Endometrial microvascular endothelial cells (primary cell): ENCODE measurements around the gene C4orf51. TPM values are rescaled to one million over a fixed set of nuclear protein-coding genes. Genes with fewer than 3 reads are reported as not detected.

ENCODE experiments used
- in situ Hi-C: cut with HindIII; loops from 2 replicates; pipeline ENCODE4 v1.10.0; 2017; ENCODE audit warnings: low sequenced_read_pairs, low pct_unique_long_range_greater_than_20kb; ENCODE audit errors: inconsistent ontology term
- total RNA-seq: library from RNA; depleted of rRNA; stranded (reverse); fragments of >200 nt; gene quantifications from one replicate; pipeline ENCODE4 v1.2.3, GENCODE V29; 2015; ENCODE audit errors: inconsistent ontology term

Gene C4orf51
- total RNA-seq, 1 donor from 2014 or later = not detected

DNA sequence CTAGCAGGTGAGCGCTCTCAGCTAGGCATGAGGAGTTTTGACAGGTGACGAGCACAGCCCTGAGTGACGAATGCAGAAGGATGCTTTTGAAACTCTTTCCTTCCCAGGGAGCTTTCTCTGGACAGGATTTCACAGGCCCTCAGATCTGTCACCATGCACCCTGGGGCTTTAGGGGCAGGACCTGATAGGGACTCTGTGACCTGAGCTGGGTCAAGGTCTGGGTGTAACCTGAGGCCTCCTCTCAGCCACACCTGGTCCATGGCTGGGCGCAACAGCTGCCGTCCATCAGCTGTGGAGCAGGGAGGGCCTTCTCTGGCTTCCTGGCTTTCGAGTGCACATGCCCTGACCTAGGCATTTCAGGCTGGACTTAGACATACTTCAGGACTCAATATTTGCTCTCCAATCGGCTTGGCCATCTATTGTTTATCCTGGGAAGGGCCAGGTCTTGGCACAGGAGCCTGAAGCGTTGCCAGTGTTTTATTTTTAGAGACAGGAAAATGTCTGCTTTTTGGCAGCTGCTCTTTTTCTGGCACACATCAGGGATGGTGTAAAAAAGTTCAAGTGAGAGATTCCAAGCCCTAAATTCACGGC is 56.4 kb downstream of the C4orf51 start:
- in situ Hi-C loops = no loop called here

GRCh38 chr4:145739845-145740244 is 59.9 kb downstream of the C4orf51 start:
- in situ Hi-C loops = no loop called here

DNA sequence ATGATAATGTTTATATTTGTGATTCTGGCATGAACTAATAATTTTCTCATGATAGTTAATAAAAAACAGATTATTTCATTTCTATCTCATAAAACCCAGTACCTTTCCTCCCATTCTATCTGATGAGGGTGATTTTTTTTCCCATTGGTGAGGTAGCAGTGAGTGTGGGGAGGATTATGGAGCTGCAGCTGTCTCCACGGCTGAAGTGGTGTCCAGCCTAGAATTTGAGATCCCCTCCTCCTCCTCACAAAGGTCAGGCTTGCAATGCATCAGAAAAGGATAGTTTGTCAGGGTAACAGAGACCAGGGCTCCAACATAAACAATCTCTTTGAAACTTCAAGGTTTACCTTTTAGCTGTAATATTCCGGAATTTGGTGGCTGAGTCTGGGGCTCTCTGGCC is 60.9 kb downstream of the C4orf51 start:
- in situ Hi-C loops = no loop called here

- in situ Hi-C loops = no loop called here
Measured at GRCh38 chr4:145743641-145744040, 63.7 kb downstream of the C4orf51 start.

DNA sequence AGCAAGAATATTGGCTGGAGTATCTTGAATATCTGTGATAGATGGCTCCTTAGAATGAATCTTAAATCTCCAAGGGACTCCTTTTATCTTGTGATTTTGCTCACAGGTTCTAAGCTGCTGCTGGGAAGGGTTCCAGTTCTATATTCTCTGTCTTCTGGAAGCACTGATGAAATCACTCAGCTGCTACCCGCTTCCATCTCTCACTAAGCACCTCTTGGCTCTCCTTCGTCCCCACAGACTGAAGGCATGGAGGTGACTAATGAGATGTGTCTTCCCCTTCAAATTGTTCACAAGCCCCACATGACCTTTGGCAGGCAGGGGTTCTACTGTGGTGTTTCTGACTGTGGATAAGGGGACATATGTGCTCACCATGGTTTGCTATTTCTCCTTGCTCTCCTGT is 75.9 kb downstream of the C4orf51 start:
- in situ Hi-C loops = no loop called here

DNA sequence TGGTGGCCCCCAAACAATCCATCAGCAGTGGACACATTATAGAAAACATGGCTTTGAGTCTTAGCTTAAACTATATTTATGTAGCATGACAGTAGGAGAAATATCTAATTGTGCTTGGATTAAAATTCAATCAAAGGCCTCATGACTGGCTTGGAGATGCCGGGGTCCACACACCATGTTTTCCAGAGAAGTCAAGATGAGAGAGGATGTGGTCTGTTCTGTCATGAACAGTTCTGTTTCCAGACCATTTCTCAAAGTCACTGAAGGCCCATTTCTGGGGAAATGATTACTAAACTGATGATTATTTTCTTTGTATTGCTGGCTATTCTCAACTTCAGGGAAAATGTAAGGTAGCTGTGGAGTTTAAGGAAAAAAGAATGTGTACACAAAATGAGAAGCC is 76.3 kb downstream of the C4orf51 start:
- in situ Hi-C loops = no loop called here

DNA sequence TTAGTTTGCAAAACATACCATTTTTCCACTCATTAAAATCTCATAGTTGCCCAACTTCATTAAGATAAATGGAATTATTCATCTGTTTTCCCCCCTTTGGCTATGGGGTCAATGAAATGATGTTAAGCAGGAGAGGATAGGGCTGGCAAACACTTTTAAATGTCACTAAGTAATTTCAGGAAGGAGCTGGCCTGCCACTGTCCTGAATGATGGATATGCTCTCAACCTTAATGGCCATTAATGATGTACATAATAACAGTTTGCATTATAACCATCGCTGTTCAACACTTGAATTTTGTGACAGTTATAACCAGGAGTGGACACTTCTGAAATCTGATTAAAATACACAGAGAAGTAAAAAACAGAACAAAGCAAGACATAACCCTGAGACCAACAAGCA is 77.2 kb downstream of the C4orf51 start:
- in situ Hi-C loops = no loop called here

DNA sequence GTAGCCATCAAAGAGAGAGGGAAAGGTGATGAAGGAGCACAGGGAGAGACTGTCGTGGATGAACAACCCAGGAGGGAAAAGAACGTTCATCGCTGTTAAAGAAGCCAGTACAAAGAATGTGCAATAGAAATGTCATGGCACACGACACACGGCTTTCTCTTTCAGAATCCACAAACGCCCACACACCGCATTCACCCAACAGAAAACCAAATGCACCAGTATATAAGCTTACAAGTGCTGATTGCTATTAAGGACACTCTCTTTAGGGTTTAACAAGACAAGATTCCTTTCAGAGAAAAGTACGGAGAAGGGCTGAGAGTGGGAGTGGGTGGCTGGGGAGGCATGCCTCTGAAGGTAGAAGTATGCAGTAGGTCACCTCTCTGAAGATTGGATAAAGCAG is 80.2 kb downstream of the C4orf51 start:
- in situ Hi-C loops = no loop called here

- in situ Hi-C loops = no loop called here
Measured at GRCh38 chr4:145760961-145761929, 81.3 kb downstream of the C4orf51 start.

DNA sequence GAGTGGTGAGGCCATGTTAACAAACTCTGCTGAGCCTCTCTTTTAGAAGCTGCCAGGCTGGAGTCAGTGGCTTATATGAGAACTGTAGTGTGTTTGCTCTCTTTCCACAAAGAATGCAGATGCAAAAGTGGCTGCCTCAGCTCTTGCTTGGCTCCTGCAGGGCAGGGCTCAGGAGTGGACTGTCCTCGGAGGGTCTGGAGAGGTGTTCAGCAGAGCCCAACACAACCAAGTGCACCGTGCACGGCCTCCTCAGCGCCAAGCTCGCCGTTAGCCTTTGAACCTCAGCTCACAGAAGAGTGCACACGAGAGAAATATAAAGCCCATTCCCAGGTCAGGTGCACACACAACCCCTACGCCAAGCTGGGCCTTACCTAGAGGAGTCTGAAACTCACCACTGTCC is 82.8 kb downstream of the C4orf51 start:
- in situ Hi-C loops = no loop called here

DNA sequence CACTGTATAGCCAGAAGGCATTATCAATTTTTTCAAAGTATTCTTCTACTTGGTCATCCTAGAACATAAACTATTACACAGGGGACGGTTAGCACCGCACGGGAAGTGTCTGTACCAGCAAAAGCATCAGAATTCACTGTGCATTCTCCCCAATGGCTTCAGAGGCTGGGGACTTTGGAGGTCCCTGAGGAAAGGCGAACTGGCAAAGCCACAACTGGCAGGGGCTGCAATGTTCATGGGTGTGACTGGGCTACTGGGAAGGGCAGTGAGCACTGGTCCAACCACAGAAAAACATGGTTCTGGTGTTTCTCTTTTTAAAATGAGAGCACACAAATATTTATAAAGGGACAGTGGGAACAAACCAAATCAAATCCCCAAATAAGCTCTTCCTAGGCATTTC is 83.5 kb downstream of the C4orf51 start:
- in situ Hi-C loops = no loop called here

GRCh38 chr4:145766273-145766672 is 86.3 kb downstream of the C4orf51 start:
- in situ Hi-C loops = no loop called here

DNA sequence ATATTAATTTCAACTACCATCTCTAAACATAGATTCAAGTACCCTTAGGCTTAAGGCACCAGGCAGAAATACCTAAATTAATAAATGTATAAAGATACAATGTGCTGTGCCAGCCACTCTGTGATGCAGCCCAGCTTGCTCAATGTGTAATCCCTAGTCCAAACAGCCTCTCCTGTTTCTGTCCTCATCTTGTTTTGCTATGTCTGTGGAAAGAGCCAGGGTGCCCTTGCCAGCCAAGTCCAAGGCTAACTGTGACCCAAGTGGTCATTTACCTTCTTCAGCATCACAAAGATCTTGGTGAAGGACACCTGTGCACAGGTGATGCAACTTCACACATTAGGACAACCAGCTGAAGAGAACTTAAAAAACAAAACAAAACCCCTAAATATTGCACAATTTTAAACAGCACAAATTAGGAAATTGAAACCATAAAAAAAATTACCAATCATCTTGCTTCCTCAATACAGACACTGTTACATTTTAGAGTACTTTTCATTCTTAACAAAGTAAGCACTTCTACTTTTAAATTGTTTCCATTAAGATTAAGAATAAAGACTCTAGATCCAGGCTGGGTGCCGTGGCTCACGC is 89.6 kb downstream of the C4orf51 start:
- in situ Hi-C loops = no loop called here

- in situ Hi-C loops = no loop called here
Measured at GRCh38 chr4:145770124-145770523, 90.2 kb downstream of the C4orf51 start.

- in situ Hi-C loops = no loop called here
Measured at GRCh38 chr4:145772347-145772746, 92.4 kb downstream of the C4orf51 start.

GRCh38 chr4:145773581-145774234 is 93.8 kb downstream of the C4orf51 start:
- in situ Hi-C loops = no loop called here

GRCh38 chr4:145774473-145774872 is 94.5 kb downstream of the C4orf51 start:
- in situ Hi-C loops = no loop called here

GRCh38 chr4:145775406-145775805 is 95.5 kb downstream of the C4orf51 start:
- in situ Hi-C loops = no loop called here

DNA sequence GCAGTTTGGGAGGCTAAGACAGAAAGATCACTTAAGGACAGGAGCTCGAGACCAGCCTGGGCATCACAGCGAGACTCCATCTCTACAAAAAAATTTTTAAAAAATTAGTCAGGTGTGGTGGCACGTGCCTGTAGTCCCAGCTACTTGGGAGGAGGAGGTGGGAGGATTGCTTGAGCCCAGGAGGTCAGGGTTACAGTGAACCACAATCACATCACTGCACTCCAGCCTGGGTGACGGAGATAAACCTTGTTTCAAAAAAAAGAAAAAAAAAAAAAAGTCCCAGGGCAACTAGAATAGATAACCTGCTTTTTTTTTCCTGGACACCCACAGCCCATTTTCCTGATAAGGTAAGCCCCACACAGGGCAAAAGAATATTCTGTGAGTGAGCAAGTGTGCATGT is 96.3 kb downstream of the C4orf51 start:
- in situ Hi-C loops = no loop called here
